DMS53 treated with DMSO at 0.1 percent for 48 hours (cell line): ENCODE data around the gene SGTB.

Experiments used
- DNase-seq: peaks from one replicate; lab custom pipeline; 2025; ENCODE audit not compliant: unreplicated experiment; lab: John Stamatoyannopoulos, UW

SGTB gene, protein sequence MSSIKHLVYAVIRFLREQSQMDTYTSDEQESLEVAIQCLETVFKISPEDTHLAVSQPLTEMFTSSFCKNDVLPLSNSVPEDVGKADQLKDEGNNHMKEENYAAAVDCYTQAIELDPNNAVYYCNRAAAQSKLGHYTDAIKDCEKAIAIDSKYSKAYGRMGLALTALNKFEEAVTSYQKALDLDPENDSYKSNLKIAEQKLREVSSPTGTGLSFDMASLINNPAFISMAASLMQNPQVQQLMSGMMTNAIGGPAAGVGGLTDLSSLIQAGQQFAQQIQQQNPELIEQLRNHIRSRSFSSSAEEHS

DNA sequence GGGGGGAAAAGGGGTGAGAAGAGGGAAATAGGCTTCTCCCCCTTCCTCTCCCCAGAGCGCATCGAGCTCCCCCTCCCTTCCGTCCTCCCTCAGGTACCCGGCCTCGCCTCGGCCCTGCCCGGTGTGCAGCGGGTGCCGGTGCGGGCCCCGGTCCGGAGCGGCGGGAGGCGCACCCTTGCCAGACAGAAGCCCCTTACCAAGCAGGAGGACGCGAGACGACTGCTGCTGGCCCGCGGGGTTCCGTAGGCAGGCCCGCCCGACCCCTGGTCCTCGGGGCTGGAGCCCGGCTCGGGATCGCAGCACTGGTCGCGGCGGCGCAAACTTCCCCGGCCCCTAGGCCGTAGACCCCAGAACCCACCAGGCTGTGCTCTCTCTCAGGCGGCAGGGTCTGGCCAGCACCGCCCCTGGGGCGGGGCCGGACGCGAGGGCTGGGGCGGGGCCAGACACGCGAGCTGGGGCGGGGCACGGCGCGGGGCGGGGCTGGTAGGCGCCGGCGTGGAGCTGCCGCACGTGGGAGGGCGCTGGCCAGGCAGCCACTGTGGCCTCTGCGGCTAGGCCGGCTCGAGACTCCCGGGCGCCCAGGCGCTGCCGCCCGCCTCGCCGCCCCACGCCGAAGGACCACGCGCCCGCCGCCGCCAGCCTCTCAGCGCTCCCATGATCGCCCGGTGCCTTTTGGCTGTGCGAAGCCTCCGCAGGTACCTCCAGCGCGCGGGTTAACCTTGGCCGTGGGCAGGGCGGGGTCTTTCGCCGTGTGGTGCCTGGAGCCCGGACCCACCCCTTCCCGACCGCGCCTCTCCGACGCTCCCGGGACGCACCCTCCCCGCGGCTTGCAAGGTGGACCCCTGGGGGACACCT is at the start of gene SGTB, which contains the start of gene NLN:
Gene SGTB (minus strand): TSS at position 390 of the 855 bp plus-strand sequence. CDS start 1,302 bp downstream, outside the sequence.
Gene NLN (plus strand): TSS at position 486 of the 855 bp plus-strand sequence. CDS start 169 bp downstream, at position 655.
- peak; percentile 60 for DNase-seq

DNA sequence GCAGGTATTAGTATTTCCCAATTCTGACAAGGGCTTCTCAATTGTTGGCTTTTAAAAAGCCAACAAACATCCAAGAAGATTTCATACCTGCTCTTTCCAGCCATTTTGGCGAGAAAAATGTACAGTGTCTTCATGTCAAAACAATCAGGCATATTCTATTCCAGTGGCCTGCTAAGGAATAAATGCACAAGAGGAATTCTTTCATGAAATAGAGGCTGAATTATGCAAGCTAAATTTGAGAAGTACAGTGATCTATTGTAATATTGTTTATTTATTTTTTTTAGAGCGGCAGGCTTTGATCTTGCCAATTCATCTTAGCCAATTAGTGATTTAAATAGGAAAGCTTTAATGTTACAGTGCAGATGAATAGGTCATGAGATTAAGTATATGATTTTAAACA is 49.4 kb upstream of the SGTB start:
- DNase-seq: no peak

DNA sequence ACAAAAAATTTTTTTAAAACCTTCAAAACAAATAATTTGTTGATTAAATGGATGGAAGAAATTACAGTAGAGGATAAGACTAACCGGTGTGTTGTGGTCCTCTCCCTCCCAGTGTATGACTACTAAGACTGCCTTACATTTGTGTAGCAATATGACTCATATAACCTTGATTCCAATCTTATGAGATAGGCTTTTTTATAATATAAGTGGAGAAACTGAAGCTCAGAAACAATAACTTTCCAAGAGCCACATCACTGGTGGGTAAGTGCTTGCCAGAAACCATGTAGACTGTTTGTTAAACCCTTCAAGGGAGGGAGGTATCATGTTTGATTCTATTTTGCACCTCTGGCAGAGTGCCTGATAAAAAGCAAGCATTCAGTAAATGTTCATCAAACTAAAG is 47.6 kb upstream of the SGTB start:
- DNase-seq: no peak

DNA sequence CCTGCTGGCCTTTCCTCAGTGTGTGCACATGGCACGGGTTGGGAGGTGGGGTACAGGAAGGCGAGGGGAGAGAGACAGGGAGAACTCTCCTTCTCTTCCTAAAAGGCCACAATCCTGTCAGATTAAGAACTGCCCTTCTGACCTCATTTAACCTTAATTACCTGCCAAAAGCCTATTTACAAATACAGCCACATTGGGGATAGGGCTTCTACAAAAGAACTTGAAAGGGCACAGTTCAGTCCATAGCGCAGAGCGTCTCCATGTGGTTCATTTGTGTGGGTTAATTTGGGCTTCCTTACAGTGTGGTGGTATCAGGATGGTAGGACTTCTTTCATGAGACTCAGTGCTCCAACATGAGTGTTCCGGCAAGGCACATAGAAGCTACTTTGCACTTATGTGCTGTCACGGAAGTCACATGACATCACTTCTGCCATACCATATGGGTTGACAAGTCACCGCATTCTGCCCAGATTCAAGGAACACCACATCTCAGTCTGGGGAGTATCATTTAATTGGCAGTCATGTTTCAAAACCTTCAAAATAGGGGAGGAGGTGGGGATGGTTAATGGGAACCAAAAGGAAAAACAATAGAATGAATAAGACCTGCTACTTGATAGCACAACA is 46.9 kb upstream of the SGTB start:
- DNase-seq: no peak

DNA sequence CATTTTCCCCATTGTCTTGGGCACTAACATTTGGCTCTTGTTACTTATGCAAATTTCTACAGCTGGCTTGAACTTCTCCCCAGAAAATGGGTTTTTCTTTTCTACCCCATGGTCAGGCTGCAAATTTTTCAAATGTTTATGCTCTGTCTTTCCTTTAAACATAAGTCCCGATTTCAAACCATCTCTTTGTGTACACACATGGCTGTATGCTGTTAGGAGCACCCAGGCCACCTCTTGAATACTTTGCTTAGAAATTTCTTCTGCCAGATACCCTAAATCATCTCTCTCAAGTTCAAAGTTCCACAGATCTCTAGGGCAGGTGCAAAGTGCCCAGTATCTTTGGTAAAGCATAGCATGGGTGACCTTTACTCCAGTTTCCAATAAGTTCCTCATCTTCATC is 45.7 kb upstream of the SGTB start:
- DNase-seq: no peak

DNA sequence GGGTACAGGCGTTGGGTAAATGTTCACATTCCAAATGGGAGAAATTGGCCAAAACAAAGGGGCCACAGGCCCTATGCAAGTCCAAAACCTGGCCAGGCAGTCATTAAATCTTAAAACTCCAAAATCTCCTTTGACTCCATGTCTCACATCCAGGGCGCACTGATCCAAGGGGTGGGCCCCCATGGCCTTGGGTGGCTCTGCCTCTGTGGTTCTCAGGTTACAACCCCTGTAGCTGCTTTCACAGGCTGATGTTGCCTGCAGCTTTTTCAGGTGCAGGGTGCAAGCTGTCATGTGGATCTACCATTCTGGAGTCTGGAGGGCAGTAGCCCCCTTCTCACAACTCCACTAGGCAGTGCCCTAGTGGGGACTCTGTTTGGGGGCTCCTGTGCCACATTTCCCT is 44.9 kb upstream of the SGTB start:
- DNase-seq: no peak

DNA sequence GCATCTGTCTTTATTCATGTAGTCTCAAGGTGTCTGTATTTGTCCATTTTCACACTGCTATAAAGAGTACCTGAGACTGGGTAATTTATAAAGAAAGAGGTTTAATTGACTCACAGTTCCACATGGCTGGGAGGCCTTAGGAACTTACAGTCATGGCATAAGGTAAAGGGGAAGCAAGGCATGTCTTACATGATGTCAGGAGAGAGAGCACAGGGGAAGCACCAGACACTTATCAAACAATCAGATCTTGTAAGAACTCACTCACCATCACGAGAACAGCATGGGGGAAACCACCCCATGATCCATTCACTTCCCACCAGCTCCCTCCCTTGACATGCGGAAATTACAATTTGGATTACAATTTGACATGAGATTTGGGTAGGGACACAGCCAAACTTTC is 44.3 kb upstream of the SGTB start:
- no peak for DNase-seq

DNA sequence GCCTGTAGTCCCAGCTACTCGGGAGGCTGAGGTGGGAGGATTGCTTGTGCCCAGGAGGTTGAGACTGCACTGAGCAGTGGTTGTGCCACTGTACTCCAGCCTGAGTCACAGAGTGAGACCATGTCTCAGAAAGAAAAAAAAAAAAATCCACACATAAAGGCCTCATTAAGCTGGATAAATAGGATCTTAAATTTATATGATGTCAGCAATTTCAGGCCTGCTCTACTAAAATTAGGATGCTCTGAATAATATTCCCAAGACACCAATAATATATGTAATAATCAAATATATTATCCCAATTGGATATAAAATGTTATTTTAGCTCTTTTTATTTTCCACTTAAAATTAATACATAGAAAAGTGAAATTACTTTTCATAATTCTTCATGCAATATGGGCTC is 43.7 kb upstream of the SGTB start:
- no peak for DNase-seq

DNA sequence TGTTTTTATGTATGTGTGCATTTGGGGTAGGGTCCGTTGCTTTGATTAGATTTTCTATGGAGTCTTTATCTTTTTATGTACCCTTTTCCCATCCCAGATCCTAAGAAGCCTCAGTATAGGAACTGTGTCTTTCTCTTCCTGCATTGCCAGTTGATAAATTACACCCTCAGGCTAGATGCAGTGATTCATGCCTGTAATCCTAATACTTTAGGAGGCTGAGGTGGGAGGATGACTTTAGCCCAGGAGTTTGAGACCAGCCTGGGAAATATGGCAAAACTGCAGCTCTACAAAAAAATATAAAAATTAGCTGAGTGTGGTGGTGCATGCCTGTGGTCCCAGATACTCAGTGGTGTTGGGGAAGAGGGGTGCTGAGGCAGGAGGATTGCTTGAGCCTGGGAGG is 40.3 kb upstream of the SGTB start:
- DNase-seq: no peak

DNA sequence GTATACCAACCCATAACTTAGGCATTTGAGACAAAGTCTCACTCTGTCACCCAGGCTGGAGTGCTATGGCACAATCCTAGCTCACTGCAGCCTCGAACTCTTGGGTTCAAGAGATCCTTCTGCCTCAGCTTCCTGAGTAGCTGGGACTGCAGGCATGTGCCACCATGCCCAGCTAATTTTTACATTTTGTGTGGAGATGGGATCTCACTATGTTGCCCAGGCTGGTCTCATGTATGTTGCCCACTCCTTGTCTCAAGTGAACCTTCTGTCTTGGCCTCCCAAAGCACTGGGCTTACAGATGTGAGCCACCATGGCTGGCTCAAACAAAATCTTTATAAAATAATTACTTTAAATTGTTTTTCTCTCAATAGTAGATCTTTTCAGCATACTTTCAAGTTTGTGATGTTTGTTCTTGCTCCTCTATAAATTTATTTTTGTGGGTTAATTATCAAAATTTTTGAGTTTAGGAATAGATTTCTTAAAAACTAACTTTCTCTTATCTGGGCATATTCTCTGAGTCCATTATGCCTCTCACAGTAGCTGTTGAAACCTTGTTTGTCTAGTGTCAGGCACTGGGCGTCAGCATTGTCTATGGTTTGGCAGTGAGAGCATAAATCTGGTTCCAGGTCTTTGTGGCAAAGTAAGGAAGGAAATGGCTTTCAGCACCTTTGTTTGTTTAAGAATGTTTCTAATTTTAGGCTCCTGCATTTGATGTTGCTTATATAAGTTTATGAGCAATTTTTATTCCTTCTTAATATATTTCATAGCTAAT is 38.8 kb upstream of the SGTB start:
- no peak for DNase-seq

DNA sequence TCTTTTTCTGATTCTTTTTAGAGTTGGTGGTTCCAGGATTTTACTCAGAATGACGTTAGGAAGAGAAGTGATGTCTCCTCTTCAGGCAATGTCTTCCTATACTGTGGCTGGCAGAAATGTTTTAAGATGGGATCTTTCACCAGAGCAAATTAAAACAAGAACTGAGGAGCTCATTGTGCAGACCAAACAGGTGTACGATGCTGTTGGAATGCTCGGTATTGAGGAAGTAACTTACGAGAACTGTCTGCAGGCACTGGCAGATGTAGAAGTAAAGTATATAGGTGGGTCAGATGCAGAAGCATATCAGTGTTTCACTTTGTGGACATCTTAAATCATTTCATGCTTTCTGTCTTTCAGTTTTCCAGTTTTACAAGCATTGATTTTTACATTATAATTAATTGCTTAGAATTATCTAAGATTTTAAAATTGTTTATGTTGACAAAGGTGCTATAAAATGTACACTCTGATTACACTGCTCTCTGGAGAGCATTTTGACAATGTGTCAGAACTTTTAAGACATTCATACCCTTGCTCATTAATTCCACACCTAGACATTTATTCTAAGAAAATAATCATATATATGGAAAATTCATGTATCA is 36.7 kb upstream of the SGTB start:
- DNase-seq: no peak

DNA sequence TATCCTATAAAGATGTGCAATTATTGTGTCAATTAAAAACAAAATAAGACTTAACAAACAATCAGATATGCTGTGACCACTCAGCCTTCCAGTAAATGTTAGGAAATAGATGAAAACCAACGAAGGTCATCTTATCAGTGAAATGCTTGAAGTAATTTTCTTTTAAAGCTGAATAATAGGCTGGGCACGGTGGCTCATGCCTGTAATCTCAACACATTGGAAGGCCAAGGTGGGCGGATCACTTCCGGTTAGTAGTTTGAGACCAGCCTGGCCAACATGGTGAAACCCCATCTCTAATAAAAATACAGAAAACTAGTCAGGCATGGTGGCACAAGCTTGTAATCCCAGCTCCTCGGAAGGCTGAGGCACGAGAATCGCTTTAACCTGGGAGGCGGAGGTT is 31.3 kb upstream of the SGTB start:
- DNase-seq: no peak

DNA sequence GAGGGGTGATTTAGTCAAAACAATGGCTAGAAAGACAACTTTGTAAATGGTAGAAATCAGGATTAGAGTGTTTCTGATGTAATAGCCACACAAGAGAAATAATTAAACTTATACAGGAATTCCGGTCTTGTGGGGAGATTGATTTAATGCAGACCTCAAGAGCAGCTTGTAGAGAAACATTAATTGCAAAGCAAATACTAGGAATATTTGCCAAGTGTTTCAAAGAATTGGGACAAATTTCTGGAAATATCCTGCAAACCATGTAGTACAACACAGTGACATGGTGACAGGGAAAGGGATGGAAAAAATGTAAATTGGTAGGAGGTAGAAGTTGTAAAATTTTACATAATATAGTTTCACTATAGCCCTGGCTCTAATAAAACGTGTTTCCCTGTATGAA is 29.0 kb upstream of the SGTB start:
- DNase-seq: no peak

DNA sequence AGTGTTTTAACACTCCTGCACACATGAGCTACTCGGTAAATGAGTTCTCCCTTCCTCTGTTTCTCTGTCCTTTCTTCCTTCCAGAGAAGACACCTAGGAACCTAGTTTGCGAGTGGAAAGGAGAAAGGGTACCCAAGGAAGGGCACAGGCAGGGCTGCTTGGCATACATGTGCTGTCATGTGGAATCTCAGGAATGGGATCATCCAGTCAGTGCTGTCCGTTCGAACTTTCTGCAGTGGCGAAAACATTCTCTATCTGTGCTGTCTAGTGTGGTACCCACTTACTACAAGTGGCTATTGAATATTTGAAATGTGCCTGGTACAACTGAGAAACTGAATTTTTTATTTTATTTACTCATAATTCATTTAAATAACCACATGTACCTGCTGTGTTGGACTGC is 28.0 kb upstream of the SGTB start:
- no peak for DNase-seq

DNA sequence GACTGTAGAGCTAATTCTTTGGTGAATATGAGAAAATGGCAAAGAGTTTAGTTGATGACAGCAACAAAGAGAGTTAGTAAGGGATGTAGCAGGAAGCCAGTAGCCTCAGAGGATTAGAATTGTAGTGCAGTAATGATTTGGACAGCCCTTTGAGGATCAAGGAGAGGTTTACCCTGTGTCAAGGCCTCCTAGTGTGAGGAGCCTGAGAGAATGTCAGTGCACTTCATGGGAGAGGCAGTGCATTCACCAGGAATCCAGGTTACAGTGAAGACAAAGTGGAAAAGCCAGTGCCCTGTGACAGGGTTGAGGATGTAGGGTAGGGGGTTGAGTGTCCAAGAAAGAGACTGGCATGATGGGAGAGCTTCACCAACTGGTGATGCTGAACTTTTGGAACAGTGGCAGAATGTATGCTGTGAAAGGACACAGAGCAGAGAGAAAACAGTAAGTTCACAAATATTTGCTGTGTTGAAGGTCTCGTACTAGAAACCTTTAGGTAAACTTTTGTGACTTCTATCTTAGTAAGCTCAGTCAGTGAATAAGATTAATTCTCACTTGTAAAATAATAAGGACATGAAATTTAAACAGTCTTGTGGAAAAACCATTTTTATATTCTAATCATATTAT is 27.4 kb upstream of the SGTB start:
- no peak for DNase-seq

DNA sequence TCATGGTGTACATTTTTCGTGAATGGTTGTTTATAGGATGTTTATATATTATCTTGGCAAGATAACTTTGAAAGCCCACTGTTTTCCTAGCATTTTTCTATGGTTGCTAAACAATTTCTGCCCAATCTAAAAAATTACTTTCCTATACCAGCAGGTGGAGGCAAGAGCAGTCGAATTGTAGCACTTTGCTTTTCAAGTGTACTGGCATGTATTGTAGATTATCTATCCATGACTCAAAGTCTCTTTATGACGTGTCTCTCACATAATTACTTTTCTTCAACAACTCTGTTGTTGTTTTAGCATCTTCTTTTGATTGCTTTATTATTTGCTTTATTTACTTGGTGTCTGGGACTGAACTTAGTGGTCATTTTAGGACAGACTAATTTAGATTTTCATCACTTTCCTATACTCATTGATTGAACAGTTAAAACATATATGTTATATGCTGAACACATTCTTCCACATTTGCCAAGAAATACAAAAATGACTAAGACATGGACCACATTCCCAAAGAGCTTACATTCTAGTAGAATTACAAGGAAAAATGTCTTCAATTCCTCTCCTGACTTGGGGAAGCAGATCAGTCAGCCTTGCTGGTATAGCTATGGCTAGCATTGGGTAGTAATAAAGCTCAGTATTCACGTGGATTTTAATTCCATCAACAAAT is 20.8 kb upstream of the SGTB start:
- DNase-seq: peak; percentile 37

DNA sequence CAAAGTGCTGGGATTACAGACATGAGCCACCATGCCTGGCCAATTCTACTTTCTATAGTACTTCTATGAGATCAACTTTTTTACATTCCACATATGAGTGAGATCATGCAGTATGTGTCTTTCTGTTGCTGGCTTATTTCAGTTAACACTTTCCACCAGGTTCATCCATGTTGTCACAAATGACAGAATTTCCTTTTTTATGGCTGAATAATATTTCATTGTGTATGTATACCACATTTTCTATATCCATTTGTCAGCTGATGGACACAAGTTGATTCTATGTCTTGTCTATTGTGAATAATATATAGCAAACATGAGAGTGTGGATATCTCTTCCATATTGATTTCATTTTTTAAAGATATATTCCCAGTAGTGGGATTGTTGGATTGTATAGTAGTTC is 17.3 kb upstream of the SGTB start:
- DNase-seq: no peak

DNA sequence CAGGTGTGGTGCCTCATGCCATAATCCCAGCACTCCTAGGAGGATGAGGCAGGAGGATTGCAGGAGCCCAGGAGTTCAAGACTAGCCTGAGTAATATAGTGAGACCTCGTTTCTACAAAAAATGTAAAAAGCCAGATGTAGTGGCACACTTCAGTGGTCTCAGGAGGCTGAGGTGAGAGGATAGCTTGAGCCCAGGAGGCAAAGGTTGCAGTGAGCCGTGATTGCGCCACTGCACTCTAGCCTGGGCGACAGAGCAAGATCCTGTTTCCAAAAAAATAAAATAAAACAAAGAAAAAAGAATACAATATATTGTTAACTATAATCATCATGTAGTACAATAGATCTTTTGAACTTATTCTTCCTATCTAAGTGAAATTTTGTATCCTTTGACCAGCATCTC is 16.4 kb upstream of the SGTB start:
- no peak for DNase-seq

DNA sequence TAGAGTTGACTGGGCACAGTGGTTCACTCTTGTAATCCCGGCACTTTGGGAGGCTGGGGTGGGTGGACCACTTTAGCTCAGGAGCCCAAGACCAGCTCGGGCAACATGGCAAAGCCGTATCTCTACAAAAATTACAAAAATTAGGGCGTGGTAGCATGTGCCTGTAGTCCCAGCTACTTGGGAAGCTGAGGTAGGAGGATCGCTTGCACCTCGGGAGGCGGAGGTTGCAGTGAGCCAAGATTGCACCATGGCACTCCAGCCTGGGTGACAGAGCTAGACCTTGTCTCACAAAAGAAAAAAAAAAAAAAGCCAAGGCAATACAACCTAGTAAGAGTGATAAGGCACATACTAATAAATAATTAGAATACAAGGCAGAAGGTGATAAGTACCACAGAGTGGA is 15.9 kb upstream of the SGTB start:
- no peak for DNase-seq

DNA sequence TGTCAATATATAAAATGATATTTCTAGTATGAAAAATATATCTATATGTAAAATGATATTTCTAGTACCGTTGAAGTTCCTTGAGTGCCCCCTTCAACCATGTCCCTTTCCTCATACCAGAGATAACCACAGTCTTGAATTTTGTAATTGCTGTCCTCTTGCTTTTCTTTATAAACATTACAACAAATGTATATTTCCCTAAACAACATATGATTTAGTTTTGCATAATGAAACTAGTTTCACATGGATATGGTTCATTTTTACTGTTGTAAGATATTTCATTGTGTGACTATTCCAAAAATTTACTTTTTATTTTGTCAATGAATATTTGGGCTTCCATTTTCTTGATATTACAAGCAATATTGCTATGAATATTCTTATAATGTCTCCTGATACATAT is 14.1 kb upstream of the SGTB start:
- no peak for DNase-seq
